Measurements from ENCODE around the gene STK11IP.
"Not testable (repeated sequence)": the region's sequence is repeated elsewhere in the genome, so short reads cannot be mapped to it uniquely, and the experiment has no call there.

STK11IP gene

GRCh38 chr2:219634951-219635751 lies 37.5 kb downstream of the STK11IP start:
- no peak for DNase-seq

DNA sequence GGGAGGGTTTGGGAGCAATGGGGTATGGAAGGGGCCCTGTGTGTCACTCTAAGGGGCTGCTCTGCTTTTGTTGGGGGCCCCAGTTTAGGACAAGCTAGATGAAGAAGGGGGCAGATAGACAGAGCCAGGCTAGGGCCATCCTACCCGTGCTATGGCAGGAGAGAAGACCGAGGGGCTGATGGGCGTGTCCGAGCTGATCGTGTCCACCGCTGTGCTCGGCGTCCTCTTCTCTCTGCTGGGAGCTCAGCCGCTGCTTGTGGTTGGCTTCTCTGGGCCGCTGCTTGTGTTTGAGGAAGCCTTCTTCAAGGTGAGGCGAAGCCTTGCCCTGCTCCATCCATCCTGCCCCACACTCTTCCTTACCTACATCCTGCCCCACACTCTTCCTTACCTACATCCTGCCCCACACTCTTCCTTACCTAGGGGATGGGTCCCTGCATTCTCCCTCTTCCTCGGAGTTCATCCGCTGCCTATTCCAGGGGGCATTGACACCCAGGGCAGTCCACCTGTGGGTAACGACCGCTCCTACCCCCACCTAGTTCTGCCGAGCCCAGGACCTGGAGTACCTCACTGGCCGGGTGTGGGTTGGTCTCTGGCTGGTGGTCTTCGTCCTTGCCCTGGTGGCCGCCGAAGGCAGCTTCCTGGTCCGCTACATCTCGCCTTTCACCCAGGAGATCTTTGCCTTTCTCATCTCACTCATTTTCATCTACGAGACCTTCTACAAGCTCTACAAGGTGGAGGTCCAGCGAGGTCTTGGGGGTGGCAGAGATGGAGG lies 38.7 kb downstream of the STK11IP start:
- DNase-seq = no peak

- DNase-seq = no peak
Observed at GRCh38 chr2:219636941-219637841, 39.5 kb downstream of the STK11IP start.

DNA sequence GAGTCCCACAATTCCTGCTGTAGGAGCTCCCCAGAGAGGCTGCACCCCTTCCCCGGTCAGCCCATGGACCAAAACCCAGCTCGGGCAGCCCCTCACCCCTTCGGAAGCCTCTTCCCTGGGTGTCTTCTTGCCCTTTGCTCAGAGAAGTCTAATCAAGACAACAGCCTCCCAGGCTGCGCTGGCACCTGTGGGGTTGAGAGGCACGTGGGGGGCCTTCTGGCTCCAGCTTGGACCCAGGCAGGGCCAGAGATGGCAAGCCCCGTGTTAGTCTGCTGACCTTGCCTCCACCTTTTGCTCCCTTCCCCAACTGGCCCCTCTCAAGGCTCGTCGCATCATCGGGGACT lies 40.2 kb downstream of the STK11IP start:
- DNase-seq = no peak

DNA sequence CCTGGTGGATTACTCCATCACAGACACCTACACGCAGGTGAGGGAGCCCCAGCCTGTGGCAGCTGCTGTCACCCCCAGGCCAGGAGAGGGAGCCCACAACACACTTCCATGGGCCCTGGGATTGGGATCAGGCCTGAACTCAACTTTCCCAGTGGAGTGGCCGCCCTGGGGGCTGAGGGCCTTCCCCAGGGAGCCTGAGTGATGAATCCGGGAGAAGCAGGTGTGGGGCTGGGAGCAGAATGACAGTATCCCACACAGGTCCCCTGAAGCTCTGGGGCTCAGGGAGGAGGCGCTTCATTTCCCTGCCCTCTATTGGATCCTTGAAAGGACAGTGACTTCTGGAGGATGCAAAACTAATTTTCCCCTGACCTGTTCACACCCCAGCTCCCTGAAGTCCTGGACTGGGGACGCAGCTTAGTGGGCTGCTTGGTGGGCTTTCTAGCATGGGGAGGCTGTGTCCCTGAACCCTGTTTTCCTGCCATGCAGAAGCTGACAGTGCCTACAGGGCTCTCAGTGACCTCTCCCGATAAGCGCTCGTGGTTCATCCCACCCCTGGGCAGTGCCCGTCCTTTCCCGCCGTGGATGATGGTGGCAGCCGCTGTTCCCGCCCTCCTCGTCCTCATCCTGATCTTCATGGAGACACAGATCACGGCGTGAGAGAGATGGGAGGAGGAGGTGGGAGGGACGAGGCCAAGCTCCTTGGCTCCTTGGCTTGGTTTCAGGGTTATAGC lies 40.7 kb downstream of the STK11IP start:
- no peak for DNase-seq

- DNase-seq = no peak
Observed at GRCh38 chr2:219638948-219639755, 41.5 kb downstream of the STK11IP start.

GRCh38 chr2:219641390-219642068 lies 43.9 kb downstream of the STK11IP start:
- DNase-seq = no peak

GRCh38 chr2:219642069-219642454 lies 44.4 kb downstream of the STK11IP start:
- no peak for DNase-seq

GRCh38 chr2:219642465-219643083 lies 44.9 kb downstream of the STK11IP start:
- DNase-seq = peak; percentile 96

GRCh38 chr2:219643084-219643473 lies 45.4 kb downstream of the STK11IP start:
- DNase-seq = no peak

DNA sequence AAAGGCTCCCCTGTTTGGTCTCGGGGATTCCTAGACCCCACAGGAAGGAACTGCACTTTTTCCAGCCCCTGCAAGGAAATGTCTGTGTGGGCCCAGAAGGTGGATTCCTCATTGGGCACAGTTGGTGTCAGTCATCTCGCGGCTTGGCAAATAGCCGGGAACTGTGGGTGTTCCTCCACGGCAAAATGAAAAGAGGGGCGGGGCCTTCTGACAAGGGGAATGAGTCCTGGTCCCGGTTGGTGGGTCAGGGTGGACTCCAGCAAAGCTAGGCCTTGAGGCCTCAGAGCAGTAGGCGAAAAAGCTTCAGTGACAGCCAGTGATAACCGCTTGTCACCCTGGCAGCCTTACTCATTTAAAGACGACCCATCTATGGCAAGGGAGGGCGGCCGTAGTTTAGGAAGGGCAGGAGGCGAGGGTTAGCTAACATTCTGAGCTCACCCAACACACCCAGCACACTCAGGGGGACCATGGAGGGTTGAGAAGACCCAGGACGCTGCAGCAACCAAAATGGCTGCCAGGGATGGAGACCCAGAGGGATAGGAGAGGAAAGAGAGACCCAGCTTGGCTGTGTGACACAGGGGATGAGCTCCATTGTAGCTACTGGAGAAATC lies 46.2 kb downstream of the STK11IP start:
- no peak for DNase-seq

DNA sequence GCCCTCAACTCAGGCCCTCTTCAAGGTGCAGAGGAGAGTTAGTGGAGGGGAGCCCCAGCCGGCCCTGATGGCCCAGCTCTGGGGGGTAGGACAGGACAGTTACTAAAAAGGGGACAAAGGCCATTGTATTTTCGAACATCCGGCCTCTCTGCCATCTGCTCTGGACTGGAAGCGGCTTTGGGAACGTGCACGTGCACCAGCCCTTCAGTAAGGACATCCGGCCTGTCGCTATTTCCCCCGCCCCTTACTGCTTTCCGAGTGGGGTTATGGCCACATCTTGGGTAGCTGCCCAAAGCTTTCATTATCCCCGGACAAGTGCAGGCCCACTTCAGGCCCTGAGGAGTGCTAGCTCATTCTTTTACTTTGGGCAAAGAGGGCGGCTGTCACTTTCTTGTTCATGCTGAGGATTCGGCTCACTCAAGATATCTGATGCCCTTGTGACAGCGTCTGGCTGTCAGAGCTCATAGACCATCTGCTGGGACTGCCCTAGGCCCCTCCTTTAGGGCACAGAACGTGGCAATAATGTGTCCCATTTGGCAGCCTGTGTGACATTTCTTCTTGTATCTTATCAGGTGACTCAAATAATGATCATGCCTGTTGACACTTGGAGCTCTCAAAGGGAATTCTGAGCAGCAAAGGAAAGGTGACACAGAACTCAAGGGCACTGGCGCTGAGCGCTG lies 47.3 kb downstream of the STK11IP start:
- no peak for DNase-seq

GRCh38 chr2:219645631-219646527 lies 48.2 kb downstream of the STK11IP start:
- DNase-seq = peak; percentile 11

GRCh38 chr2:219648176-219648575 lies 50.5 kb downstream of the STK11IP start:
- no peak for DNase-seq

- DNase-seq = no peak
Observed at GRCh38 chr2:219648963-219649362, 51.3 kb downstream of the STK11IP start.

GRCh38 chr2:219650426-219651248 lies 53.0 kb downstream of the STK11IP start:
- no peak for DNase-seq

DNA sequence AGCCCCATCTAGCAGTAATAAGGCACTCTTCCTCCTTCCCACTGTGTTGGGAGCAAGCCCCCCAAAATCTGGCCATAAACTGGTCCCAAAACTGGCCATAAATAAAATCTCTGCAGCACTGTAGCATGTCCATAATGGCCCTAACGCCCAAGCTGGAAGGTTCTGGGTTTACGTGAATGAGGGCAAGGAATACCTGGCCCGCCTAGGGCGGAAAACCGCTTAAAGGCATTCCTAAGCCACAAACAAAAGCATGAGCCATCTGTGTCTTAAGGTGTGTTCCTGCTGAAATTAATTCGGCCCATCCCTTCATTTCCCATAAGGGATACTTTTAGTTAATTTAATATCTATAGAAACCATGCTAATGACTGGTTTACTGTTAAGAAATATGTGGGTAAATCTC lies 54.0 kb downstream of the STK11IP start:
- DNase-seq = not testable (repeated sequence)

DNA sequence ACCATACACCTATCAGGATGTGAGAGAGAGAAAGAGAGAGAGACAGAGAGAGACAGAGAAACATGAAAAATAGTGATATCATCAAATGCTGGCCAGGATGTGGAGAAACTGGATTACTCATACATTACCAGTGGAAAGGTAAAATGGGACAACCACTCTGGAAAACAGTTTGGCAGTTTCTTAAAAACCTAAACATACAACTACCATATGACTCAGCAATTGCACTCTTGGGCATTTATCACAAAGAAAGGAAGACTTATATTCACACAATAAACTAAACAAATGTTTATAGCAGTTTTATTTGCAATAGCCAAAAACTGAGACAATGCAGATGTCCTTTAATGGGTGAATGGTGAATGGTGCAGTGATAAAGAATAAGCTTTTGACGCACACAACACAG lies 58.9 kb downstream of the STK11IP start:
- DNase-seq = no peak

All from suppressor macrophage treated with lipopolysaccharide for 4 hours (primary cell).